Measurements from ENCODE around the gene AP1B1.

DNA sequence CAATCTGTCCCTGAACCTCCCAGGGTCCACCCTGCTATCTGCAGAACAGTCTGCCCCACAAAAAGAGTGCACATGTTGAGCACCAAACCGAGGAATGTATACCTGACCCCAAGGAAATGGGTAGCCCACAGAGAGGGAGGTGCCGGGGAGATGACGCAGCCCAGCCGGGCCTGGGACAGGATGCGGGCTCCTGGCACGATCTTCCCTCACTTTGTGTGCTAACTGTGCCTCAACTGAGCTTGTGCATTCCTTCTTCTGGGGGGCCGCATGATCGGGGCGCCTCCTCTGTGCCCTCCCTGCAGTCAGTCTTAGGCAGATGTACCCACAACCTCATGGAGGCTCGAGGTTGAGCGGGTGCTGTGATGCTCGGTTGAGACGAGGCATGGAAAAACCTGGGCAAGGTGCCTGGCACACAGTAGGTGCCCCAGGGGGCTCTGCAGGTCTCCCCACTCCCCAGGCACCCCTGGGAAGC lies 79.5 kb downstream of the AP1B1 start:
- TF ChIP-seq, protein P1, sequence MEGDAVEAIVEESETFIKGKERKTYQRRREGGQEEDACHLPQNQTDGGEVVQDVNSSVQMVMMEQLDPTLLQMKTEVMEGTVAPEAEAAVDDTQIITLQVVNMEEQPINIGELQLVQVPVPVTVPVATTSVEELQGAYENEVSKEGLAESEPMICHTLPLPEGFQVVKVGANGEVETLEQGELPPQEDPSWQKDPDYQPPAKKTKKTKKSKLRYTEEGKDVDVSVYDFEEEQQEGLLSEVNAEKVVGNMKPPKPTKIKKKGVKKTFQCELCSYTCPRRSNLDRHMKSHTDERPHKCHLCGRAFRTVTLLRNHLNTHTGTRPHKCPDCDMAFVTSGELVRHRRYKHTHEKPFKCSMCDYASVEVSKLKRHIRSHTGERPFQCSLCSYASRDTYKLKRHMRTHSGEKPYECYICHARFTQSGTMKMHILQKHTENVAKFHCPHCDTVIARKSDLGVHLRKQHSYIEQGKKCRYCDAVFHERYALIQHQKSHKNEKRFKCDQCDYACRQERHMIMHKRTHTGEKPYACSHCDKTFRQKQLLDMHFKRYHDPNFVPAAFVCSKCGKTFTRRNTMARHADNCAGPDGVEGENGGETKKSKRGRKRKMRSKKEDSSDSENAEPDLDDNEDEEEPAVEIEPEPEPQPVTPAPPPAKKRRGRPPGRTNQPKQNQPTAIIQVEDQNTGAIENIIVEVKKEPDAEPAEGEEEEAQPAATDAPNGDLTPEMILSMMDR (IDR thresholded peaks at IDR 0.05; ENCODE audit: poor library complexity), result no peak
- no peak for TF ChIP-seq EZH2 (IDR thresholded peaks at IDR 0.05; ENCODE audit: borderline replicate concordance)
- TF ChIP-seq EZH2phosphoT487 (IDR thresholded peaks at IDR 0.05; ENCODE audit: low read depth, severe bottlenecking, unreplicated experiment), result no peak
